AG09319 (cell line): ENCODE measurements around the gene ANKRD17.

ENCODE experiments used
- DNase-seq: peaks from one replicate; pipeline ENCODE4 v3.0.0-alpha.2; 2010; ENCODE audit warnings: low read depth; ENCODE audit errors: extremely low read depth
- TF ChIP-seq, protein P1 (sequence below): IDR thresholded peaks from 2 replicates; pipeline ENCODE4 v1.5.1; 2011; ENCODE audit warnings: low read depth, mild to moderate bottlenecking, inconsistent platforms, low read length, moderate library complexity

ANKRD17 gene

DNA sequence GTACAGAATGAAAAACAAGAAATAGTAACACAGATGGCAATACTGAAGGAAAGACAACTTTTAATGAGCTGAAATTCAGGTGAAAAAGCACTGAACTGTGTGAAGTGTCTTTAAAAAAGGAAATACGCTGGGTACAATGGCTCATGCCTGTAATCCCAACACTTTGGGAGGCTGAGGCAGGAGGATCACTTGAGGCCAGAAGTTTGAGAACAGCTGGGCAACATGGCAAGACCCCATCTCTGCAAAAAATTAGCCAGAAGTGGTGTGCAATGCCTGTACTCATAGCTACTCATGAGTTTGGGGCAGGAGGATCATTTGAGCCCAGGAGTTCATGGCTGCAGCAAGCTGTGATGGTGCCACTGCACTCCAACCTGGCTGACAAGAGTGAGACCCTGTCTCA, 129.3 kb downstream of the ANKRD17 start:
- DNase-seq = no peak
- TF ChIP-seq, protein P1, sequence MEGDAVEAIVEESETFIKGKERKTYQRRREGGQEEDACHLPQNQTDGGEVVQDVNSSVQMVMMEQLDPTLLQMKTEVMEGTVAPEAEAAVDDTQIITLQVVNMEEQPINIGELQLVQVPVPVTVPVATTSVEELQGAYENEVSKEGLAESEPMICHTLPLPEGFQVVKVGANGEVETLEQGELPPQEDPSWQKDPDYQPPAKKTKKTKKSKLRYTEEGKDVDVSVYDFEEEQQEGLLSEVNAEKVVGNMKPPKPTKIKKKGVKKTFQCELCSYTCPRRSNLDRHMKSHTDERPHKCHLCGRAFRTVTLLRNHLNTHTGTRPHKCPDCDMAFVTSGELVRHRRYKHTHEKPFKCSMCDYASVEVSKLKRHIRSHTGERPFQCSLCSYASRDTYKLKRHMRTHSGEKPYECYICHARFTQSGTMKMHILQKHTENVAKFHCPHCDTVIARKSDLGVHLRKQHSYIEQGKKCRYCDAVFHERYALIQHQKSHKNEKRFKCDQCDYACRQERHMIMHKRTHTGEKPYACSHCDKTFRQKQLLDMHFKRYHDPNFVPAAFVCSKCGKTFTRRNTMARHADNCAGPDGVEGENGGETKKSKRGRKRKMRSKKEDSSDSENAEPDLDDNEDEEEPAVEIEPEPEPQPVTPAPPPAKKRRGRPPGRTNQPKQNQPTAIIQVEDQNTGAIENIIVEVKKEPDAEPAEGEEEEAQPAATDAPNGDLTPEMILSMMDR = no peak

DNA sequence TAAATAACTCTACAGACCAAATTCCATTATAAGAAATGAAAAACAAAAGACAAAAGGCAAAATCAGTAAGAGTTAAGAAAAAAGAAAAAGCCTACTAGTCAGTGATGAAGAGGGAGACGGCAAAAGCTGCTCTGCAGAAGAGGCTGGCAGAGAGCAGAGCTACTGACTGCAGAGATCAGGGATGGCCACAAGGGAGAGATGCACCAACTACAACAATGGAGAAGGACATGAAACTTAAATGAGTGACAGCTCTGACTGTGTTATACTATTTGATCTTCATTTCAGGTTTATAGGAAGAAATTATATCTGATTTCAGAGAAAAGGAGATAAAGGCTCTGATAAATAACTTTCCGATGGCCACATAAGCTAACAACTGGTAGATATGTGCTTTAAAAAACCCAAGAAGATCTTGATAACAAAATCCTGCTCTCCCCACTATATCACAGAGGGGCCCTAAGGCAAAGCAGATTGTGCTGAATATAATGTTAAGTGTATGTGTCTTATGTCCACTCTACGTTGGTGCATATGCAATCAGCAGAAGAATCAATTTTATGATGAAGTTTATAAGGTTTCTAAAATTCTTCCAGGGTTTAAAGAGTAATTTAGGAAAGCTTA, 130.7 kb downstream of the ANKRD17 start:
- DNase-seq = no peak
- TF ChIP-seq, protein P1 = peak; percentile 27

DNA sequence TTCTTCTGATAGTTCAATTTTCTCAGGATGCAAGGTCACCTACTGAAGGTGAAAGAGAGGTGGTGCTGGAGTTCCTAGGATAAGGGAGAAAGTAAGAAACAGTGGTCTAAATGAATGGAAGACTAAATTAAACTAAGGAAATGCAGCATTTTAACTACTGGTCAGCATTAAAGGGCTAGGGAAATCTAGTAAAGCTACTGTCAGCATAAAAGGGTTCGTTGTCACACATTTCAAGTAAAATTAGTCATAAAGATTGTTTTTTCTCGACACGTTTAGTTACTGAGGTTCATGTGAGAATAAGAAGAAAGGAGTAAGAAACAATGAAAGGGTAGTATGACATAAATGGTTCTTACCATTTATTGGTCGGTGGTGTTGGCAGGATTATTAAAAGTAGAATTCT, 149.1 kb downstream of the ANKRD17 start:
- TF ChIP-seq, protein P1 = no peak
- DNase-seq = no peak

DNA sequence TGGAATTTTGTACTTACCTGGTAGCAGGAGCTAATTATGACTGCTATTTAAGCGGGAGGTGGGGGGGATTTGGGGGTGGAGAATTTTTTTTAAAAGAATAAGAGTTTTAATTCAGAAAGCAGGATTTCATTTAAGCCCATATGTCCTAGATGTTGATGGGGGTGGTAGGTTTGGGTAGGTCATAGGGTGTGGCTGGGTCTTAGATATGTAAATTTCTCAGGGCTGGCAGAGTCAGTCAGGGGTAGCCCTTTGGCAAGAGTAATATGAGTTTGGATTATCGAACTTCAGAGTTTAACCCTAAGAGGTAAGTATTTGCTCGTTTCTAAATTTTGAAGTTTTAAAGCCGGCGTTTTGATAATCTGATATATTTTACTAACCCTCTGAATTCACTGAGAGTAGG, 153.9 kb downstream of the ANKRD17 start:
- TF ChIP-seq, protein P1 = no peak
- DNase-seq = no peak

- TF ChIP-seq, protein P1 = no peak
- DNase-seq = no peak
Observed at GRCh38 chr4:73103799-73104503, 154.6 kb downstream of the ANKRD17 start.

DNA sequence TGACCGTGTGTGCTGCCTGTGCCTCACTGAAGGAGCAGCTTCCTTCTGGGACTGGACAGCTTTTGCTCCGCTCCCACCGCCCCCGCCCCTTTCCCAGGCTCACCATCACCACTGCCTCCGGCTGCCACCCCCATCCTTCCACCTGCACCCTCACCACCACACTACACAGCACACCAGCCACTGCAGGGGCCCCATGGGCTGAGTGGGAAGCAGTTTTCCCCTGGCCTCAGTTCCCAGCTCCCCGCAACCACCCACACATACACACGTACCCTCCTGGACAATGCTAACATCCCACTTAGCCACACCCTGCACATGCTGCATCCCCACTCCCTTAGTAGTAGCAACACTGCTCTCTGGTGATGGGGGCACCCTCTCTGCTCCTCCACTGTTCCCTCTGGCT, 159.5 kb downstream of the ANKRD17 start:
- DNase-seq = no peak
- TF ChIP-seq, protein P1 = no peak

DNA sequence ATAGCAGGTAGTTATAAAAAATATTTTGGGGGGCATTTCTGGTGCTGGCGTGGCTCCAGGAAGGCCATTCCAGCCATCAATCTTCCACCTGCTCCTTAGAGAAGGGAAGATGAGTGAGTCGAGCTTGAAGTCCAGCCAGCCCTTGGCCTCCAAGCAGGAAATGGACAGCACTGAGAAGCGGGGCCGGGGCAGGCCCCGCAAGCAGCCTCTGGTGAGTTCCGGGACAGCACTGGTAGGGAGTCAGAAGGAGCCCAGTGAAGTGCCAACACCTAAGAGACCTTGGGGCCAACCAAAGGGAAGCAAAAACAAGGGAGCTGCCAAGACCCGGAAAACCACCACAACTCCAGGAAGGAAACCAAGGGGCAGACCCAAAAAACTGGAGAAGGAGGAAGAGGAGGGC, 159.9 kb downstream of the ANKRD17 start:
- TF ChIP-seq, protein P1 = no peak
- no peak for DNase-seq
